ENCODE data around the gene IMMT.

The IMMT gene

GRCh38 chr2:86142436-86143257 lies 52.6 kb downstream of the IMMT start:
- DNase-seq (ENCODE audit: low read depth): no peak

- DNase-seq (ENCODE audit: low read depth): no peak
These were observed 54.3 kb downstream of the IMMT start for GRCh38 chr2:86140969-86141392.

GRCh38 chr2:86139981-86140380 lies 55.3 kb downstream of the IMMT start:
- DNase-seq (ENCODE audit: low read depth): no peak

GRCh38 chr2:86138736-86139625 lies 56.3 kb downstream of the IMMT start:
- DNase-seq (ENCODE audit: low read depth): no peak

GRCh38 chr2:86136141-86136540 lies 59.1 kb downstream of the IMMT start:
- no peak for DNase-seq (ENCODE audit: low read depth)

GRCh38 chr2:86135653-86136052 lies 59.6 kb downstream of the IMMT start:
- DNase-seq (ENCODE audit: low read depth): no peak

- DNase-seq (ENCODE audit: low read depth): no peak
These were observed 60.6 kb downstream of the IMMT start for GRCh38 chr2:86134709-86135108.

- no peak for DNase-seq (ENCODE audit: low read depth)
These were observed 70.6 kb downstream of the IMMT start for GRCh38 chr2:86124683-86125082.

- DNase-seq (ENCODE audit: low read depth): no peak
These were observed 71.8 kb downstream of the IMMT start for GRCh38 chr2:86123328-86123925.

- DNase-seq (ENCODE audit: low read depth): no peak
These were observed 77.1 kb downstream of the IMMT start for GRCh38 chr2:86118130-86118529.

GRCh38 chr2:86107031-86107430 lies 88.2 kb downstream of the IMMT start:
- DNase-seq (ENCODE audit: low read depth): no peak

GRCh38 chr2:86105969-86106945 lies 89.0 kb downstream of the IMMT start, which contains the start of gene PTCD3:
Gene PTCD3 (plus strand): TSS chr2:86106235. CDS start chr2:86106248, 13 bp downstream.
- DNase-seq (ENCODE audit: low read depth): peak; percentile 89

GRCh38 chr2:86105252-86105968 lies 89.9 kb downstream of the IMMT start, which contains the start of gene POLR1A:
Gene POLR1A (minus strand): TSS chr2:86105886. CDS start chr2:86105776, 110 bp downstream.
- DNase-seq (ENCODE audit: low read depth): peak; percentile 72

- DNase-seq (ENCODE audit: low read depth): no peak
These were observed 93.1 kb downstream of the IMMT start for GRCh38 chr2:86102157-86102556.

- DNase-seq (ENCODE audit: low read depth): no peak
These were observed 97.3 kb downstream of the IMMT start for GRCh38 chr2:86097913-86098312.

- no peak for DNase-seq (ENCODE audit: low read depth)
These were observed 98.0 kb downstream of the IMMT start for GRCh38 chr2:86097114-86097896.

- DNase-seq (ENCODE audit: low read depth): no peak
These were observed 101.0 kb downstream of the IMMT start for GRCh38 chr2:86094229-86094628.

All from T follicular helper cell (primary cell).